ENCODE results near the gene OAF. TPM values are rescaled to one million over a fixed set of nuclear protein-coding genes. Genes with fewer than 3 reads are reported as not detected.

The OAF gene
- total and polyA plus RNA-seq, 2 of the 8 experiments (the other 6 are each of a cell fraction or from before 2014, with no cell fraction given), result 1.3 to 1.5 TPM

DNA sequence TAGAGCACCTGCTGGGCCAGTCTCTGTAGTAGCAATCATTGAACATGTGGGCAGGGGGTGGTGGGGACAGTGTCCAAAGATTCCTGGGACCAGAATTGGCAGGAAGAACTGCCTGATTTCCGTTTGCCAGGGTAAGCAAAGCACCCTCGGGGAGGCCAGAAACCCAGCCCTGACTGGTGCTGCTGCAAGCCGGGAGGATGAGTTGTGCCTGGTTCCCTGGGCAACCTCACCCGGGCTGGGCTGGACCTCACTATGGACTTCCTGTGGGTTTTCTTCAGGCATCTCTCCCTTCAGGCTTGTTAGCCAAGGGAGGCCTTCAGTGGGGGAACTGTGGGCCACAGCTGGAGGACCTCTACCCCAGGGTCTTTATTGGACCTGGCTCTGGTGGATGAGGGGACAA lies 21.1 kb downstream of the OAF start (continued):
- no peak for TF ChIP-seq TEAD4 (IDR thresholded peaks at IDR 0.05; ENCODE audit: low read depth, low read length)

Measured in H1 (cell line).